HL-60 (cell line): Measurements from ENCODE around the gene ATP10A.

Experiments
- DNase-seq, 2 experiments: peaks; one replicate each; pipeline ENCODE4 v3.0.0-alpha.2; 2010 to 2020; ENCODE audit warnings: low read depth in 1 of 2, low spot score in 1 of 2
- H3K27ac ChIP-seq: fragments of 250-450 bp; sonication (Bioruptor Pico); replicated peaks from 2 replicates; pipeline ENCODE4 v1.5.1; 2020; ENCODE audit warnings: mild to moderate bottlenecking, moderate library complexity
- H3K27me3 ChIP-seq: fragments of 250-450 bp; sonication (Bioruptor Pico); 2 replicates; pipeline ENCODE4 v1.5.1; 2021; ENCODE audit warnings: mild to moderate bottlenecking, moderate library complexity; ENCODE audit not compliant: insufficient read depth, poor library complexity, severe bottlenecking
- H3K4me3 ChIP-seq: replicated peaks from 2 replicates; pipeline ENCODE4 v1.5.1; 2011; ENCODE audit warnings: mild to moderate bottlenecking, control low read depth, low read length; ENCODE audit not compliant: insufficient read depth
- CTCF ChIP-seq: IDR thresholded peaks from one replicate; pipeline ENCODE4 v1.5.1; 2011; ENCODE audit warnings: low read length, control low read depth, inconsistent platforms; ENCODE audit not compliant: insufficient read depth
- GABPA ChIP-seq: IDR thresholded peaks from 2 replicates; pipeline ENCODE4 v1.6.1; 2012; ENCODE audit warnings: low read depth
- POLR2AphosphoS5 ChIP-seq: IDR thresholded peaks from 2 replicates; pipeline ENCODE4 v1.6.1; 2012; ENCODE audit warnings: low read depth
- REST ChIP-seq: IDR thresholded peaks from 2 replicates; pipeline ENCODE4 v1.6.1; 2012; ENCODE audit warnings: low read depth; ENCODE audit not compliant: insufficient replicate concordance
- SPI1 ChIP-seq: IDR thresholded peaks from 2 replicates; pipeline ENCODE4 v1.6.1; 2012; ENCODE audit warnings: low read depth, mild to moderate bottlenecking, borderline replicate concordance

Gene ATP10A

GRCh38 chr15:25655207-25655948, 207.7 kb downstream of the ATP10A start:
- TF ChIP-seq SPI1 (no peak), POLR2AphosphoS5 (no peak), GABPA (no peak), CTCF (no peak), REST (no peak)
- Histone ChIP-seq H3K27ac (no peak overlapping the region), H3K4me3 (no peak overlapping the region), H3K27me3 (no peaks in the 10 kb centered on the region)
- DNase-seq = no peak

DNA sequence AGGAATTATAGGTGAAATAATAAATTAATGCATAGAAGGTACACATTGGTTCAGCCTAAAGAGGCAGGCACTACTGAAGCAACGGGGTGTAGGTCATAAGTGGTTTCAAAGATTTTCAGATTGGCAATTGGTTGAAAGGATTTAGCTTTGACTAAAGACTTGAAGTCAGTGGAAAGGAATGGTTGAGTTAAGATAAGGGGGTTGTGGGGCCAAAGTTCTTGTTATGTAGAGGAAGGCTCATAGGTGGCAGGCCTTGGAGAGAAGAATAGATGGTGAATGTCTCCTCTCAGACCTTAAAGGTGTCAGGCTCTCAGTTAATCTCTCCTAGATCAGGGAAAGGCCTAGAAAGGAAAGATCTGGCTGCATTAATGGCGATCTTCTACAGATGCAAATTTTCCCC, 209.8 kb downstream of the ATP10A start:
- no peak for DNase-seq
- Histone ChIP-seq H3K4me3 (no peak overlapping the region), H3K27ac (no peak overlapping the region), H3K27me3 (no peaks in the 10 kb centered on the region)
- TF ChIP-seq GABPA (no peak), POLR2AphosphoS5 (no peak), SPI1 (no peak), REST (no peak)

DNA sequence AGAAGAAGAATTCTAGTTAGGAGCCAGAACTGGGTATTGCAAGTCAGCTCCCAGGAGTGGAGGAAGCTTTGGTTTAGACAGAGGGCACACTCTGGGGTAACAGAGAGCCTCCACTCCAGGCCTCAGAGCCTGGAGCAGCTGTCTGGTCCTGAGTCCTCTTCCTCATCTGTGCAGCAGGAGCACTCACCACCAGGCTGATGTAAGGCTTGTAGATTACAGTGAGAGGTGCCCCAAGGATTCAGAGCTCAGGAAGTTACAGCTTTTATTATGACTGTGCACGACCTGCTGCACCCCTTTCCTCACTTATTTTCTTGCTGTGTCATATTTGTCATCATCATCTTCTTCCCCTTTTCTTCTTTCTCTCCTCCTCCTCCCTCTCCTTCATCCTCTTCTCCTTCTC, 210.4 kb downstream of the ATP10A start:
- no peak for TF ChIP-seq REST
- no peak for TF ChIP-seq POLR2AphosphoS5
- no peak for TF ChIP-seq CTCF
- TF ChIP-seq GABPA = no peak
- TF ChIP-seq SPI1 = no peak
- no peaks in the 10 kb centered on the region for H3K27me3 ChIP-seq
- no peak for DNase-seq
- no peak overlapping the region for H3K4me3 ChIP-seq
- H3K27ac ChIP-seq = no peak overlapping the region
